OCI-LY7 (cell line): ENCODE results near the gene ZNF776. TPM values are rescaled to one million over a fixed set of nuclear protein-coding genes. Genes with fewer than 3 reads are reported as not detected.

Experiments
- BruUV-seq: library from RNA; stranded (reverse); fragments of 400-500 nt; replicated peaks from 2 replicates; lab custom pipeline; 2021; lab: Mats Ljungman, UMichigan
- CTCF ChIA-PET: fragments of 300-600 bp; sonication (Branson Sonifier 250); formaldehyde crosslinking; loops from one replicate; lab custom pipeline; 2022; ENCODE audit warnings: antibody characterized with exemption; ENCODE audit not compliant: unreplicated experiment; lab: Charles Lee
- POLR2A ChIA-PET: fragments of 300-600 bp; sonication (Branson Sonifier 250); formaldehyde crosslinking; loops from one replicate; lab custom pipeline; 2022; ENCODE audit warnings: antibody characterized with exemption; lab: Charles Lee
- DNase-seq: peaks from one replicate; pipeline ENCODE4 v3.0.0-alpha.2; 2015; ENCODE audit warnings: low spot score
- H2AFZ ChIP-seq: fragments of 200-600 bp; sonication (generic), shearing (Covaris generic); 2 replicates; pipeline ENCODE4 v1.6.1; 2014; ENCODE audit warnings: mild to moderate bottlenecking, antibody characterized with exemption, low read length, moderate library complexity
- H3K27ac ChIP-seq: fragments of 200-600 bp; sonication (generic); 2 replicates; pipeline ENCODE4 v1.5.1; 2014; ENCODE audit warnings: mixed run types, low read depth, mild to moderate bottlenecking, moderate library complexity, low read length, inconsistent platforms; ENCODE audit not compliant: poor library complexity, severe bottlenecking
- H3K36me3 ChIP-seq: fragments of 200-600 bp; sonication (generic); 2 replicates; pipeline ENCODE4 v1.6.1; 2014; ENCODE audit warnings: mild to moderate bottlenecking, antibody characterized with exemption, low read length, moderate library complexity, mixed read lengths; ENCODE audit not compliant: insufficient read depth
- H3K4me1 ChIP-seq: fragments of 200-600 bp; sonication (generic); 2 replicates; pipeline ENCODE4 v1.5.1; 2014; ENCODE audit warnings: mild to moderate bottlenecking, low read length; ENCODE audit not compliant: insufficient read depth, poor library complexity, severe bottlenecking
- H3K4me2 ChIP-seq: fragments of 200-600 bp; sonication (generic); 2 replicates; pipeline ENCODE4 v1.6.1; 2014; ENCODE audit warnings: mild to moderate bottlenecking, low read length
- H3K4me3 ChIP-seq: fragments of 200-600 bp; sonication (generic); 2 replicates; pipeline ENCODE4 v1.5.1; 2014; ENCODE audit warnings: mild to moderate bottlenecking, low read depth, low read length; ENCODE audit not compliant: poor library complexity, severe bottlenecking
- H3K79me2 ChIP-seq: fragments of 200-600 bp; sonication (generic); 2 replicates; pipeline ENCODE4 v1.6.1; 2016; ENCODE audit warnings: low read depth, mild to moderate bottlenecking, low read length, moderate library complexity, mixed read lengths; ENCODE audit not compliant: insufficient read depth
- H3K9me2 ChIP-seq: fragments of 200-600 bp; sonication (generic); 2 replicates; pipeline ENCODE4 v1.6.1; 2016; ENCODE audit warnings: mild to moderate bottlenecking, low read length, mixed read lengths; ENCODE audit not compliant: insufficient read depth
- H3K9me3 ChIP-seq: fragments of 200-600 bp; sonication (generic); 2 replicates; pipeline ENCODE4 v1.6.1; 2014; ENCODE audit warnings: mild to moderate bottlenecking, mixed run types, low read length, mixed read lengths
- H4K20me1 ChIP-seq: fragments of 200-600 bp; sonication (generic); 2 replicates; pipeline ENCODE4 v1.6.1; 2014; ENCODE audit warnings: mild to moderate bottlenecking, antibody characterized with exemption, low read length, moderate library complexity, mixed read lengths; ENCODE audit not compliant: insufficient read depth
- CTCF ChIP-seq: fragments of 200-600 bp; sonication (generic); conservative IDR thresholded peaks from 2 replicates; pipeline ENCODE4 v1.5.1; 2014; ENCODE audit warnings: mild to moderate bottlenecking, antibody characterized with exemption, low read length, moderate library complexity, mixed read lengths
- EZH2phosphoT487 ChIP-seq: fragments of 200-600 bp; sonication (generic); IDR thresholded peaks from 2 replicates; pipeline ENCODE4 v1.6.1; 2018; ENCODE audit warnings: low read depth, borderline replicate concordance, mild to moderate bottlenecking, mixed run types, antibody characterized with exemption, low read length, moderate library complexity, mixed read lengths
- intact Hi-C: fragments of 100-400 bp; cut with micrococcal nuclease; formaldehyde crosslinking; loops from one replicate; pipeline ENCODE4 v1.10.0; 2022; ENCODE audit not compliant: unreplicated experiment
- total RNA-seq, 2 experiments: library from RNA; depleted of rRNA in 1 of 2; stranded (reverse); fragments of >200 nt in 1 of 2; shearing (Covaris generic) in 1 of 2; gene quantifications; 2 replicates each; pipeline ENCODE4 v1.2.3, GENCODE V29; 2014 to 2022

Gene ZNF776
- total RNA-seq, 2 experiments from 2014 or later = 19.6 to 36.0 TPM

- Histone ChIP-seq H3K4me2 (no peak overlapping the region), H3K36me3 (peaks cover 64% of the 10 kb centered on the region), H3K79me2 (peaks cover 87% of the 10 kb centered on the region), H4K20me1 (no peaks in the 10 kb centered on the region), H3K9me2 (no peaks in the 10 kb centered on the region), H3K4me1 (peaks cover 36% of the 10 kb centered on the region), H3K4me3 (no peak overlapping the region), H3K27ac (no peak overlapping the region), H3K9me3 (no peaks in the 10 kb centered on the region), H2AFZ (no peak overlapping the region)
- TF ChIP-seq EZH2phosphoT487 (no peak), CTCF (no peak)
- no TSS peak for BruUV-seq
- ChIA-PET POLR2A (interaction anchor here (0.7 kb wide), 1 partner anchor 92 kb away, joined by 3 read pairs; the partner anchor contains the start of gene ZNF551), CTCF (no interaction called here)
- no peak for DNase-seq
- intact Hi-C loops = no loop called here
Measured at GRCh38 chr19:57773488-57773887, 26.9 kb downstream of the ZNF776 start.

GRCh38 chr19:57776764-57777296 is 30.2 kb downstream of the ZNF776 start:
- H3K27ac ChIP-seq = no peak overlapping the region
- no peak for TF ChIP-seq CTCF
- TF ChIP-seq EZH2phosphoT487 = no peak
- H3K4me1 ChIP-seq = peaks cover 16% of the 10 kb centered on the region
- no peak overlapping the region for H2AFZ ChIP-seq
- no peaks in the 10 kb centered on the region for H4K20me1 ChIP-seq
- DNase-seq = no peak
- H3K79me2 ChIP-seq = peaks cover 89% of the 10 kb centered on the region
- no peaks in the 10 kb centered on the region for H3K9me3 ChIP-seq
- no TSS peak for BruUV-seq
- no peaks in the 10 kb centered on the region for H3K9me2 ChIP-seq
- no peak overlapping the region for H3K4me2 ChIP-seq
- ChIA-PET CTCF (no interaction called here), POLR2A (interaction anchor here (0.6 kb wide), 1 partner anchor 511 kb away, joined by 3 read pairs; no protein-coding TSS in a partner anchor)
- intact Hi-C loops = no loop called here
- H3K36me3 ChIP-seq = peaks cover 90% of the 10 kb centered on the region
- H3K4me3 ChIP-seq = no peak overlapping the region

- H3K79me2 ChIP-seq = peaks cover 83% of the 10 kb centered on the region
- CTCF ChIA-PET = no interaction called here
- no peaks in the 10 kb centered on the region for H3K9me3 ChIP-seq
- H3K9me2 ChIP-seq = no peaks in the 10 kb centered on the region
- POLR2A ChIA-PET = no interaction called here
- intact Hi-C loops = no loop called here
- no peak for DNase-seq
- peaks cover 16% of the 10 kb centered on the region for H3K4me1 ChIP-seq
- no peaks in the 10 kb centered on the region for H4K20me1 ChIP-seq
- peaks cover 85% of the 10 kb centered on the region for H3K36me3 ChIP-seq
- H3K4me2 ChIP-seq = no peak overlapping the region
- TF ChIP-seq CTCF (no peak), EZH2phosphoT487 (no peak)
- BruUV-seq = no TSS peak
- H3K27ac ChIP-seq = no peak overlapping the region
- no peak overlapping the region for H3K4me3 ChIP-seq
- no peak overlapping the region for H2AFZ ChIP-seq
Measured at GRCh38 chr19:57778336-57778735, 31.7 kb downstream of the ZNF776 start.
